C4-2B (cell line): ENCODE measurements around the gene TNFSF13B.

Experiments used
- ZFX ChIP-seq: fragments of 450-650 bp; IDR thresholded peaks from 2 replicates; pipeline ENCODE4 v1.6.1; 2017
- TF ChIP-seq, protein P1 (sequence below): fragments of 450-650 bp; conservative IDR thresholded peaks from 2 replicates; pipeline ENCODE4 v1.5.1; 2017; ENCODE audit warnings: mild to moderate bottlenecking

DNA sequence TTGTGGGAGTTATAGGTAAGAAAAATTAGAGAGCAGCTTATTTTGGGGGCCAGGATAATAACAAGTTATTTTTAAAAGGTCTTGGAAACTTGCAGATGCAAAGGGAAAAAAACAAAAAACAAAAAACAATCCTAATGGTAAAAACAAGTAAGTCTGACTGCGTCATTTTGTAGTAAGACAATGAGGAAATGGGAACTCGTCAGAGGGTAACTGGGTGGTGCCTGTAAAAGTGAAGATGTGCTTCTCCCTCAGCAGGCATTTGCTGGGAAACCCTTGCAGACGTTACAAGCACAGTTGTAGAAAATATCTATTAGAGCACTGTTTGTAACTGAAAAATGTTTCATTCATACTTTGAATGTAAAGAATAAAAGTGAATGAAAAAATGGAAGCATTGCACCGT, 2.2 kb upstream of the TNFSF13B start:
- TF ChIP-seq, protein P1, sequence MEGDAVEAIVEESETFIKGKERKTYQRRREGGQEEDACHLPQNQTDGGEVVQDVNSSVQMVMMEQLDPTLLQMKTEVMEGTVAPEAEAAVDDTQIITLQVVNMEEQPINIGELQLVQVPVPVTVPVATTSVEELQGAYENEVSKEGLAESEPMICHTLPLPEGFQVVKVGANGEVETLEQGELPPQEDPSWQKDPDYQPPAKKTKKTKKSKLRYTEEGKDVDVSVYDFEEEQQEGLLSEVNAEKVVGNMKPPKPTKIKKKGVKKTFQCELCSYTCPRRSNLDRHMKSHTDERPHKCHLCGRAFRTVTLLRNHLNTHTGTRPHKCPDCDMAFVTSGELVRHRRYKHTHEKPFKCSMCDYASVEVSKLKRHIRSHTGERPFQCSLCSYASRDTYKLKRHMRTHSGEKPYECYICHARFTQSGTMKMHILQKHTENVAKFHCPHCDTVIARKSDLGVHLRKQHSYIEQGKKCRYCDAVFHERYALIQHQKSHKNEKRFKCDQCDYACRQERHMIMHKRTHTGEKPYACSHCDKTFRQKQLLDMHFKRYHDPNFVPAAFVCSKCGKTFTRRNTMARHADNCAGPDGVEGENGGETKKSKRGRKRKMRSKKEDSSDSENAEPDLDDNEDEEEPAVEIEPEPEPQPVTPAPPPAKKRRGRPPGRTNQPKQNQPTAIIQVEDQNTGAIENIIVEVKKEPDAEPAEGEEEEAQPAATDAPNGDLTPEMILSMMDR, result no peak
- TF ChIP-seq ZFX, result no peak
